Effector memory CD8-positive, alpha-beta T cell (primary cell): ENCODE measurements around the gene OR52N4.

Source experiments
- ATAC-seq: fragments of 150-1000 bp; cut with Tn5 transposase; replicated peaks from 2 replicates; pipeline ENCODE4 v1.10.0; 2021; ENCODE audit warnings: mild to moderate bottlenecking, moderate library complexity
- DNase-seq, 3 experiments: peaks; one replicate each; pipeline ENCODE4 v3.0.0; 2021
- H3K27ac Mint-ChIP-seq, 2 donors: one replicate each; pipeline ENCODE4 v1.8.0; 2022; ENCODE audit warnings: mild to moderate bottlenecking in 2 of 2, mixed read lengths in 2 of 2, moderate library complexity in 2 of 2
- H3K27me3 Mint-ChIP-seq, 2 donors: one replicate each; pipeline ENCODE4 v1.8.0; 2022; ENCODE audit warnings: mixed read lengths in 2 of 2
- H3K36me3 Mint-ChIP-seq: one replicate; pipeline ENCODE4 v1.8.0; 2022; ENCODE audit warnings: mild to moderate bottlenecking, moderate library complexity, mixed read lengths; ENCODE audit not compliant: insufficient read depth
- H3K4me1 Mint-ChIP-seq, 2 donors: one replicate each; pipeline ENCODE4 v1.8.0; 2022; ENCODE audit warnings: low read depth in 2 of 2, mixed read lengths in 2 of 2
- H3K4me3 Mint-ChIP-seq, 2 donors: one replicate each; pipeline ENCODE4 v1.8.0; 2022; ENCODE audit warnings: mild to moderate bottlenecking in 2 of 2, mixed read lengths in 2 of 2, moderate library complexity in 2 of 2
- H3K9me3 Mint-ChIP-seq, 2 donors: one replicate each; pipeline ENCODE4 v1.8.0; 2022; ENCODE audit warnings: mixed read lengths in 2 of 2

The OR52N4 gene

DNA sequence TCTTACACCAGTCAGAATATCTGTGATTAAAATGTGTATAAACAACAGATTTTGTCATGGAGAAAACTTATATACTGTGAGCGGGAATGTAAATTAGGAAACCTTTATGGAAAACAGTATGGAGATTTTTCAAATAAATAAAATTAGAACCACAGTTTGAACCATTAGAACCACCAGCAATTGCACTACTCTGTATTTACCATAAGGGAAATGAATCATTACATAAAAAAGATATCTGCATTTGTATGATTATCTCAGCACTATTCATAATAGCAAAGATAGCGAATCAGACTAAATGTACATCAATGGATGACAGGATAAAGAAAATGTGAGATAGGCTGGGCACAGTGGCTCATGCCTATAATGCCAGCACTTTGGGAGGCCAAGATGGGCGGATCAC lies 7.4 kb upstream of the OR52N4 start:
- ATAC-seq = no peak
- Mint-ChIP-seq H3K27ac (no peak overlapping the region), H3K36me3 (no peaks in the 10 kb centered on the region), H3K4me3 (no peak overlapping the region), H3K27me3 (peaks cover under 1 to 26% of the 10 kb centered on the region in 2 donors), H3K4me1 (no peaks in the 10 kb centered on the region), H3K9me3 (no peaks in the 10 kb centered on the region)
- no peak for DNase-seq

DNA sequence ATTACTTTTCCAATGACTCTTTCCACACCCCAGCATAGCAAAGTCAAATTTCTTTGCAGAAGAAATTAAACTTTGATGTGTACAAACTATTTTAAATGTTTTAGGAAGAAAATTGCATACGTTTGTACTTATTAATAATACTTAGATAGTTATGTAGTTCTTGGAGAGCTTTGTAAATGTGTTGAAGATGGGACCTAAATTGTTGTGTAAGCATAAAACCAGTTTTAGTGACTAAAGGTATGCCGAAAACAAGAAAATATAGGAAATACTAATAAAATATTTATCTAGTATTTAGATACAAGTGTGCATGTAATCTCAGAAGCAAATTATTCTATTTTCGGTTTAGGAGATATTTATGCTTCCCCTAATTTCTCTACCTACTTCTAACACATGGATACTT lies 4.2 kb upstream of the OR52N4 start:
- no peaks in the 10 kb centered on the region for H3K9me3 Mint-ChIP-seq
- no peaks in the 10 kb centered on the region for H3K36me3 Mint-ChIP-seq
- peaks cover 0 to 18% of the 10 kb centered on the region in 2 donors for H3K27me3 Mint-ChIP-seq
- H3K27ac Mint-ChIP-seq = no peak overlapping the region
- H3K4me1 Mint-ChIP-seq = no peaks in the 10 kb centered on the region
- no peak for DNase-seq
- no peak overlapping the region for H3K4me3 Mint-ChIP-seq
- no peak for ATAC-seq

DNA sequence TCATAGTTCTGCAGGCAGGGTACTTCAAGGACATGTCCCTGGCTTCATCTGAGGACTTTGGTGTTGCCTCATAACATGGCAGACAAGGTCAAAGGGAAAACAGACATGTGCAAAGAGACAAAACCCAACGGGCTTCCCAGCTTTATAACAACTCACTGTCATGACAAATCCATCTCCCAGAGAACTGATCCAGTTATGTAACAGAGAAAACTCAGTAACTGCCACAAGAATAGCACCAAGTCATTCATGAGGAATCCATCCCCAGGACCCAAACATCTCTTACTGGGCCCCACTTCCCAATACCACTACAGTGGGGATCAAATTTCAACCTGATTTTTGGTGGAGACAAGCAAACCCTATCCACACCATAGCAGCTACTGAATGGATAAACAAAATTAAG lies 13.0 kb downstream of the OR52N4 start:
- DNase-seq (no peak), ATAC-seq (no peak)
- Mint-ChIP-seq H3K36me3 (no peaks in the 10 kb centered on the region), H3K4me1 (no peaks in the 10 kb centered on the region), H3K27me3 (no peaks in the 10 kb centered on the region), H3K9me3 (no peaks in the 10 kb centered on the region), H3K4me3 (no peak overlapping the region), H3K27ac (no peak overlapping the region)

DNA sequence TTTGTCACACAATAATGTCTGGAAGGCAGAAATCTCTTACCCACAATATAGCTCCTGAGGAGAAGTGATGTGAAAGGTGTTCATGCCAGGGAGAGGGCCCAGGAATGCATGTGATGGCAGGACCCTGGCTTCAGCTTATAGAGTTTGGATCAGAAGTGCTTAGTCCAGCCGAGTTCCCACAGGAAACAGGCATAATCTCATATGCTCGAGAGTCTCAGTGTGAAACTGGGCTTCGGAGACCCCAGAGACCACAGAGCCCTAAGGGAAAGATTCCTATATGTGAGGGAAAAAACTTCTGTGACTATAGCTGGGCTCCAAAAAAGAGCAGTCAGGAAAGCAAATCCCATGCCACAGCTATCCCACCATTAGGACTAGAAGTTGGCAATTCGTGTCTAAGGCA lies 29.2 kb downstream of the OR52N4 start, which contains the start of gene OR52N5:
TSS of gene OR52N5 (minus strand) at position 101 of the 400 bp plus-strand sequence. CDS start 4,721 bp downstream, outside the sequence.
- DNase-seq (no peak), ATAC-seq (no peak)
- no peaks in the 10 kb centered on the region for H3K36me3 Mint-ChIP-seq
- H3K9me3 Mint-ChIP-seq = no peaks in the 10 kb centered on the region
- no peak within 1 kb of the TSS for H3K4me3 Mint-ChIP-seq
- H3K27me3 Mint-ChIP-seq = peaks cover 16 to 26% of the 10 kb centered on the region in 2 donors
- no peaks in the 10 kb centered on the region for H3K4me1 Mint-ChIP-seq
- H3K27ac Mint-ChIP-seq = no peak within 1 kb of the TSS

DNA sequence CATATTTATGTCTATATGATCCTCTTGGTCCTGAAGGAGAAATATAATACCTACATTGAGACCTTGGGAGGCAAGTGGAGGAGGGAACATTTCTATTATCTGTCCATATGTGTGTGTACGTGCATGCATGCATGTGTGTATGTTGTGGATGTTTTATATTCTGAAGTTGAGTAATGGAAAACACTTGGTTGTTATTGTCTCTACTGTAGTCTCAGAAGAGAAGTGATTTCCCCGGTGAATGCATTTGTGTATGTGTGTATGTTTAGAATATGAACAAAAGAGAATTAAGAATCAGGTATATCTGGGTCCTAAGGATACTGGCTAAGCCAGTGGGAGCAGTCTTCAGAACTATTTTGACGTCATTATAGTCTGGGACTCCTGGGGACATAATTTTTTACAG lies 37.1 kb downstream of the OR52N4 start, which contains the start of gene OR52N1:
TSS of gene OR52N1 (minus strand) at position 101 of the 400 bp plus-strand sequence. CDS start 2,449 bp downstream, outside the sequence.
- no peaks in the 10 kb centered on the region for H3K36me3 Mint-ChIP-seq
- H3K27ac Mint-ChIP-seq = no peak within 1 kb of the TSS
- H3K4me3 Mint-ChIP-seq = no peak within 1 kb of the TSS
- ATAC-seq (no peak), DNase-seq (no peak)
- peaks cover 21 to 23% of the 10 kb centered on the region in 2 donors for H3K27me3 Mint-ChIP-seq
- H3K4me1 Mint-ChIP-seq = no peaks in the 10 kb centered on the region
- no peaks in the 10 kb centered on the region for H3K9me3 Mint-ChIP-seq

DNA sequence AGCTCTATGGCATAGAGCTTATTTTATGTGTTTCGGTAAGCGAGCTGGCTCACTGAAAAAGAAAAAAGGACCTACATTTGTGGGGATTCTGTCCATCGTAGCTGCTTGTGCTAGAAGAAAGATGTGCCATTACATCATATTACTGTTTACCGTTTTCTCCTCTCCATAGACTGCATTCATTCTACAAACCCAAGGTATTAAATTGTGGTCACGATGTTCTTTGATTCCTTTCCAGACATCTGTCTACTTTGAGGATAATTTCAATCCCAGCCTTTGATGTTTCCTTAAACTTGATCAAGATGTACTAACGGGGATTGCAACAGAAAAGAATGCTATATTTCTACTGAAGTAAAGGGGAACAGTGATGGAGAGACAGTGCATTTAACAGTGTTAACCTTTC lies 42.5 kb downstream of the OR52N4 start:
- no peak for DNase-seq
- Mint-ChIP-seq H3K4me1 (no peaks in the 10 kb centered on the region), H3K4me3 (no peak overlapping the region), H3K27ac (no peak overlapping the region), H3K36me3 (no peaks in the 10 kb centered on the region), H3K27me3 (peaks cover 42 to 46% of the 10 kb centered on the region in 2 donors), H3K9me3 (no peaks in the 10 kb centered on the region)
- ATAC-seq = no peak

DNA sequence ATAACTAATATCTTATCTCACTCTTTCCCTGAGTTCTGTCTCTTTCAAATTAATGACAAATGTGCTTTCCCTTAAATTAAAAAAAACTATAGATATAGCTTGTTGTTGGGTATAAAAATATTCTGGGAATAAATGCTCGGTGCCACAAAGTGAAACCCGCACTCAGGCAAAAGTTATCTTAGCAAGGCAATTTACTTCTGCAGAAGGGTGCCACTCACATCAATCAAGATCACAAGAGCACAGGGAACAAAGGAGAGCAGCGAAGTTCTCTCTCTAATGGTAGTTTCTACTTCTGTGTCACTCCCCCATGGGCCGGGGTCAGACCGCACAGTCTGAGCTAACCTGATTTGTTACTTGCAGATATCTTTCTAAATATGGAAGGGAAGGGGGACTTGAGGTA lies 49.9 kb downstream of the OR52N4 start:
- Mint-ChIP-seq H3K4me3 (no peak overlapping the region), H3K27me3 (peaks cover 30 to 49% of the 10 kb centered on the region in 2 donors), H3K4me1 (peaks cover 4 to 7% of the 10 kb centered on the region in 2 donors), H3K9me3 (no peaks in the 10 kb centered on the region), H3K36me3 (no peaks in the 10 kb centered on the region), H3K27ac (no peak overlapping the region)
- no peak for ATAC-seq
- no peak for DNase-seq
